Endothelial cell of umbilical vein (primary cell): ENCODE measurements around the gene ASB8. TPM values are rescaled to one million over a fixed set of nuclear protein-coding genes. Genes with fewer than 3 reads are reported as not detected.

Experiments used
- BruUV-seq: library from RNA; stranded (reverse); fragments of 400-500 nt; replicated peaks from 2 replicates; lab custom pipeline; 2021; lab: Mats Ljungman, UMichigan
- CTCF ChIA-PET: fragments of 300-600, 350-600 bp; sonication (Branson Sonifier 250); formaldehyde crosslinking; loops from one replicate; lab custom pipeline; 2021; ENCODE audit warnings: antibody characterized with exemption, inconsistent platforms; lab: Charles Lee
- POLR2A ChIA-PET: fragments of 300-600, 350-600 bp; sonication (Branson Sonifier 250); formaldehyde crosslinking; loops from one replicate; lab custom pipeline; 2021; ENCODE audit warnings: antibody characterized with exemption, inconsistent platforms; lab: Charles Lee
- DNase-seq: peaks from one replicate; pipeline ENCODE4 v3.0.0-alpha.2; 2011; ENCODE audit warnings: low read depth, low spot score
- FAIRE-seq: peaks from 2 replicates; lab custom pipeline; 2011; peaks lifted over from hg19 to GRCh38; lab: Jason Lieb, UNC
- H2AFZ ChIP-seq: 2 replicates; pipeline ENCODE4 v1.6.0; 2012; ENCODE audit warnings: low read depth, low read length, control low read depth, inconsistent platforms
- H3K27ac ChIP-seq: 2 replicates; pipeline ENCODE4 v1.5.1; 2011; ENCODE audit warnings: low read depth, mild to moderate bottlenecking, control low read depth, low read length, moderate library complexity; ENCODE audit not compliant: insufficient read depth
- H3K27me3 ChIP-seq, 2 experiments: 2 replicates each; pipeline versions ENCODE4 v1.6.0 to v1.6.1; 2011; ENCODE audit warnings: low read length in 2 of 2, mixed read lengths in 1 of 2; ENCODE audit not compliant: control insufficient read depth in 2 of 2, insufficient read depth in 2 of 2
- H3K36me3 ChIP-seq, 2 experiments: 2 replicates in 1 of 2; 3 replicates in 1 of 2; pipeline ENCODE4 v1.5.1; 2011; ENCODE audit warnings: low read length in 2 of 2, mild to moderate bottlenecking in 1 of 2, moderate library complexity in 1 of 2; ENCODE audit not compliant: control insufficient read depth in 2 of 2, insufficient read depth in 2 of 2; ENCODE audit errors: extremely low read depth in 1 of 2
- H3K4me1 ChIP-seq: 3 replicates; pipeline ENCODE4 v1.5.1; 2011; ENCODE audit warnings: mild to moderate bottlenecking, low read length; ENCODE audit not compliant: control insufficient read depth, insufficient read depth; ENCODE audit errors: extremely low read depth
- H3K4me2 ChIP-seq: 2 replicates; pipeline ENCODE4 v1.6.1; 2011; ENCODE audit warnings: low read length, control low read depth, mixed read lengths; ENCODE audit not compliant: insufficient read depth
- H3K4me3 ChIP-seq, 3 experiments: fragments of 200-600 bp in 1 of 3; sonication (generic), shearing (Covaris generic) in 1 of 3; replicated peaks in 1 of 3; 2 replicates each; pipeline ENCODE4 v1.5.1; 2011 to 2016; ENCODE audit warnings: control low read depth in 3 of 3, low read length in 3 of 3, mild to moderate bottlenecking in 2 of 3, inconsistent platforms in 1 of 3, low read depth in 1 of 3, moderate library complexity in 1 of 3; ENCODE audit not compliant: insufficient read depth in 1 of 3
- H3K79me2 ChIP-seq: 2 replicates; pipeline ENCODE4 v1.6.0; 2012; ENCODE audit warnings: low read length, inconsistent platforms; ENCODE audit not compliant: control insufficient read depth, insufficient read depth
- H3K9ac ChIP-seq: replicated peaks from 2 replicates; pipeline ENCODE3; 2011; ENCODE audit warnings: low read length, control low read depth; ENCODE audit not compliant: insufficient read depth; ENCODE audit errors: extremely low read depth
- H3K9me1 ChIP-seq: replicated peaks from 3 replicates; pipeline ENCODE4 v1.6.0; 2011; ENCODE audit warnings: mild to moderate bottlenecking, low read length; ENCODE audit not compliant: control insufficient read depth, insufficient read depth; ENCODE audit errors: extremely low read depth
- H3K9me3 ChIP-seq: replicated peaks from 2 replicates; pipeline ENCODE4 v1.5.1; 2012; ENCODE audit warnings: low read length, inconsistent platforms; ENCODE audit not compliant: control insufficient read depth, insufficient read depth
- H4K20me1 ChIP-seq: replicated peaks from 2 replicates; pipeline ENCODE3; 2011; ENCODE audit warnings: mild to moderate bottlenecking, low read length; ENCODE audit not compliant: control insufficient read depth, insufficient read depth; ENCODE audit errors: extremely low read depth
- CTCF ChIP-seq, 2 donors: IDR thresholded peaks; 1 replicate in 1 of 2; 2 replicates in 1 of 2; pipeline ENCODE4 v1.5.1; 2011; ENCODE audit warnings: low read length in 2 of 2, mild to moderate bottlenecking in 2 of 2, moderate library complexity in 2 of 2, control low read depth in 1 of 2, inconsistent platforms in 1 of 2, low read depth in 1 of 2; ENCODE audit not compliant: insufficient read depth in 1 of 2; ENCODE audit errors: extremely low read depth in 1 of 2
- EZH2 ChIP-seq: IDR thresholded peaks from 2 replicates; pipeline ENCODE4 v1.6.1; 2012; ENCODE audit warnings: borderline replicate concordance, low read depth, mild to moderate bottlenecking, moderate library complexity, low read length, inconsistent platforms; ENCODE audit not compliant: severe bottlenecking
- FOS ChIP-seq: IDR thresholded peaks from 2 replicates; pipeline ENCODE4 v1.6.1; 2011; ENCODE audit warnings: mild to moderate bottlenecking, low read length, moderate library complexity, borderline replicate concordance; ENCODE audit not compliant: insufficient read depth
- GATA2 ChIP-seq: IDR thresholded peaks from 2 replicates; pipeline ENCODE4 v1.7.0; 2011; ENCODE audit warnings: low read depth, mild to moderate bottlenecking, moderate library complexity, mixed read lengths, low read length; ENCODE audit not compliant: insufficient read length, insufficient read depth
- JUN ChIP-seq: IDR thresholded peaks from 2 replicates; pipeline ENCODE4 v1.6.1; 2011; ENCODE audit warnings: borderline replicate concordance, low read depth; ENCODE audit not compliant: insufficient read length, insufficient read depth
- MAX ChIP-seq: IDR thresholded peaks from 2 replicates; pipeline ENCODE4 v1.6.1; 2011; ENCODE audit not compliant: insufficient read depth, insufficient read length
- MYC ChIP-seq: IDR thresholded peaks from one replicate; pipeline ENCODE4 v1.6.1; 2011; ENCODE audit warnings: mild to moderate bottlenecking, low read depth, low read length
- POLR2A ChIP-seq: IDR thresholded peaks from 2 replicates; pipeline ENCODE4 v1.6.1; 2012; ENCODE audit warnings: low read depth, mild to moderate bottlenecking, control low read depth, low read length
- POLR2AphosphoS5 ChIP-seq: IDR thresholded peaks from 2 replicates; pipeline ENCODE4 v1.6.1; 2012; ENCODE audit warnings: low read depth, mild to moderate bottlenecking, control low read depth, low read length, moderate library complexity; ENCODE audit not compliant: insufficient read depth
- dilution Hi-C: fragments of 300-500 bp; cut with MboI; formaldehyde crosslinking; loops from one replicate; pipeline ENCODE4 v1.15.0; 2019; ENCODE audit warnings: low sequenced_read_pairs; ENCODE audit not compliant: extremely low pct_ligation_motif_present
- intact Hi-C: fragments of 100-400 bp; cut with micrococcal nuclease; formaldehyde crosslinking; loops from one replicate; pipeline ENCODE4 v1.10.0; 2022
- polyA plus RNA-seq, 4 experiments: library from polyadenylated mRNA; depleted of rRNA in 3 of 4; stranded (reverse) in 3 of 4; unstranded in 1 of 4; fragments of >200 nt; gene quantifications; 2 replicates each; pipeline versions ENCODE4 v1.2.1 to v1.2.3, GENCODE V29; 2011 to 2012; ENCODE audit warnings: missing spikeins in 1 of 4
- total RNA-seq: library from RNA; stranded (reverse); gene quantifications from 2 replicates; pipeline ENCODE4 v1.2.3, GENCODE V29; 2021

Gene ASB8
- total and polyA plus RNA-seq, 2 donors (not counting 3 experiments of a cell fraction or from before 2014, with no cell fraction given) = 14.9 to 29.7 TPM

DNA sequence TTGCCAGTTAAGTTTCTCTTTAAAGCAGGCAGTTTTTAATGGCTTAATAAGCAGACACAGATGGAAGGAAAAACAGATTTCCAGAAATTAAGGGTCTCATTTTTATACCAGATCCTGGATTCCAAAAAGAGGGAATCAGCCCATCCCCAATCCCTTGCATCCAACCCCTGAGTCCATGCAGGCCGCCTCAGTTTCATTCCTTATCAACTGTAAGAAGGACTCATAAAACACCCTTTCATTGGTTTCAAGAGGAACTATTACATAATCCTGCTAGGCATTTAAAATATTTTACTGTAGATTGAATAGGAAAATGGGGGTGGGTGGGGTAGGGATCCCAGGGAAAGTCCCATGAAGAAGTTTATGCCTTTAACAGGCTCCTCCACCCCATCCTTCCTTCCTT, 35.5 kb upstream of the ASB8 start:
- dilution Hi-C loops (no loop called here), intact Hi-C loops (loop anchor here (10.0 kb wide), 1 partner anchor 152 kb away; no protein-coding TSS in a partner anchor)
- FAIRE-seq (no peak), DNase-seq (no peak)
- Histone ChIP-seq H4K20me1 (no peaks in the 10 kb centered on the region), H3K9me3 (no peaks in the 10 kb centered on the region), H3K9me1 (no peaks in the 10 kb centered on the region), H3K79me2 (no peaks in the 10 kb centered on the region), H2AFZ (no peak overlapping the region), H3K4me3 (no peak overlapping the region), H3K4me1 (peaks cover 9% of the 10 kb centered on the region), H3K9ac (no peak overlapping the region), H3K27me3 (peaks cover 5 to 29% of the 10 kb centered on the region in 2 experiments), H3K27ac (no peak overlapping the region), H3K36me3 (no peaks in the 10 kb centered on the region), H3K4me2 (no peak overlapping the region)
- no TSS peak for BruUV-seq
- no peak for TF ChIP-seq GATA2
- TF ChIP-seq MYC = no peak
- no peak for TF ChIP-seq JUN
- no peak for TF ChIP-seq FOS
- no peak for TF ChIP-seq CTCF (IDR thresholded peaks at IDR 0.05; ENCODE audit: extremely low read depth in 1 of 2, insufficient read depth in 1 of 2, low read depth in 1 of 2, low read length in 2 of 2)
- TF ChIP-seq MAX = no peak
- no peak for TF ChIP-seq POLR2AphosphoS5
- TF ChIP-seq EZH2 = no peak
- no peak for TF ChIP-seq POLR2A
- ChIA-PET CTCF (interaction anchor here (1.6 kb wide), 1 partner anchor 425 kb away, joined by 3 read pairs; no protein-coding TSS in a partner anchor), POLR2A (no interaction called here)
